ENCODE results near the gene TPM2. TPM values are rescaled to one million over a fixed set of nuclear protein-coding genes. Genes with fewer than 3 reads are reported as not detected.

Gene TPM2
- total and polyA plus RNA-seq, 10 of the 15 experiments (the other 5 are each of a cell fraction or from before 2014, with no cell fraction given): 0.11 to 9.3 (median 1.1) TPM

DNA sequence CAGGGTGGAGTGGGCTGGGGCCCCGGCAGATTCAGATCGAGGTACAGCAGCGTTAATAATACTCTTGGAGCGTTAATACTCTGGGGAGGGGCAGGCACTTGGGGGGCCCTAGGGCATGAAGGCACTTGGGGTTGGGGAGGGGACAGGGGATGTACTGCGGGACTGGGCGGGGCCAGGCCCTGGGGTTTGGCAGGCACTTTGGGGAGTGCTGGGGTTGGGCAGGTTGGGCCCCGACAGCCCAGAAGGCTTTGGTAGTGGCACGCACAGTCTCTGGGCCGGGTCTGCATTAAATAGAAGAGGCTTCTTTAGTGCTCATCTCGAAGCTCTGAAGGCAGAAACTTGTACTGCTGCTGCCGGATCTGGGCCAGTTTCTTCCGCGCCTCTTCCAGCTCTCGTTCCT, 7.8 kb upstream of the TPM2 start:
- FAIRE-seq (no peak), ATAC-seq (no peak), DNase-seq (ENCODE audit: low read depth, low spot score) (no peak)
- no peak overlapping the region for H2AFZ ChIP-seq (ENCODE audit: control insufficient read depth, low read depth, low read length)
- ChIA-PET SMC1A (ENCODE audit: uncharacterized antibody, unreplicated experiment) (interaction anchor here (0.9 to 5.1 kb wide), 8 partner anchors 9 to 129 kb away, joined by 4 to 65 read pairs (median 10); partner anchors contain the start of genes ARHGEF39, CCDC107, RMRP and SIT1), RAD21 (ENCODE audit: unreplicated experiment) (interaction anchor here (1.6 to 2.8 kb wide), 6 partner anchors 30 to 185 kb away, joined by 5 to 25 read pairs (median 11); no protein-coding TSS in a partner anchor), CTCF (interaction anchor here (0.9 to 15.2 kb wide), 26 partner anchors 9 to 197 kb away, joined by 3 to 227 read pairs (median 10); partner anchors contain the start of genes ARHGEF39, CCDC107, GBA2 and RGP1), POLR2A (interaction anchor here (1.2 to 2.2 kb wide), 4 partner anchors 10 to 37 kb away, joined by 3 to 8 read pairs (median 5); no protein-coding TSS in a partner anchor)
- 93% methylated on average over 13 of the region's 14 CpGs for WGBS (ENCODE audit: insufficient coverage, insufficient replicate concordance, low lambda C conversion rate, missing lambda C conversion rate)
- no peaks in the 10 kb centered on the region for H3K79me2 ChIP-seq (ENCODE audit: control insufficient read depth, insufficient read depth, low read length)
- H4K20me1 ChIP-seq (ENCODE audit: control insufficient read depth, insufficient read depth): no peaks in the 10 kb centered on the region
- H3K9me3 ChIP-seq (replicated peaks; ENCODE audit: control insufficient read depth, insufficient read depth, low read length): no peaks in the 10 kb centered on the region
- in situ Hi-C loops (cut with MboI): no loop called here
- intact Hi-C loops (cut with micrococcal nuclease; ENCODE audit: unreplicated experiment): no loop called here
- H3K4me3 ChIP-seq: no peak overlapping the region
- H3K27me3 ChIP-seq (replicated peaks in 1 of 2; ENCODE audit: control insufficient read depth in 2 of 2, insufficient read depth in 2 of 2, low read length in 1 of 2): no peaks in the 10 kb centered on the region
- no peak overlapping the region for H3K27ac ChIP-seq (ENCODE audit: control insufficient read depth, insufficient read depth)
- no peak overlapping the region for H3K4me2 ChIP-seq (ENCODE audit: control insufficient read depth, insufficient read depth)
- no peaks in the 10 kb centered on the region for H3K4me1 ChIP-seq (ENCODE audit: control insufficient read depth, insufficient read depth, low read length)
- peaks cover 35 to 52% of the 10 kb centered on the region in 2 experiments for H3K36me3 ChIP-seq (ENCODE audit: control insufficient read depth in 2 of 2, insufficient read depth in 2 of 2, low read length in 1 of 2)
- TSS peak; percentile 83 for BruUV-seq (replicated peaks)
- TF ChIP-seq RCOR1 (conservative IDR thresholded peaks at IDR 0.05; ENCODE audit: low read depth, low read length): no peak
- TF ChIP-seq, protein P1, sequence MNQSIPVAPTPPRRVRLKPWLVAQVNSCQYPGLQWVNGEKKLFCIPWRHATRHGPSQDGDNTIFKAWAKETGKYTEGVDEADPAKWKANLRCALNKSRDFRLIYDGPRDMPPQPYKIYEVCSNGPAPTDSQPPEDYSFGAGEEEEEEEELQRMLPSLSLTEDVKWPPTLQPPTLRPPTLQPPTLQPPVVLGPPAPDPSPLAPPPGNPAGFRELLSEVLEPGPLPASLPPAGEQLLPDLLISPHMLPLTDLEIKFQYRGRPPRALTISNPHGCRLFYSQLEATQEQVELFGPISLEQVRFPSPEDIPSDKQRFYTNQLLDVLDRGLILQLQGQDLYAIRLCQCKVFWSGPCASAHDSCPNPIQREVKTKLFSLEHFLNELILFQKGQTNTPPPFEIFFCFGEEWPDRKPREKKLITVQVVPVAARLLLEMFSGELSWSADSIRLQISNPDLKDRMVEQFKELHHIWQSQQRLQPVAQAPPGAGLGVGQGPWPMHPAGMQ (IDR thresholded peaks at IDR 0.05; ENCODE audit: borderline replicate concordance): no peak
- no peak for TF ChIP-seq NFYA (IDR thresholded peaks at IDR 0.05; ENCODE audit: borderline replicate concordance, low read depth, low read length)
- no peak for TF ChIP-seq MEF2B (IDR thresholded peaks at IDR 0.05; ENCODE audit: partially characterized antibody, poor library complexity, severe bottlenecking)
- no peak for TF ChIP-seq PAX5 (IDR thresholded peaks at IDR 0.05; ENCODE audit: borderline replicate concordance, low read depth, low read length)
- no peak for TF ChIP-seq ZNF207 (IDR thresholded peaks at IDR 0.05; ENCODE audit: borderline replicate concordance)
- TF ChIP-seq NR2C2 (IDR thresholded peaks at IDR 0.05; ENCODE audit: borderline replicate concordance, control insufficient read depth, insufficient read length, low read depth): no peak
- no peak for TF ChIP-seq HDGF (IDR thresholded peaks at IDR 0.05)
- TF ChIP-seq RUNX3 (IDR thresholded peaks at IDR 0.05; ENCODE audit: low read length): no peak
- TF ChIP-seq ZNF274 (IDR thresholded peaks at IDR 0.05; ENCODE audit: insufficient read depth, insufficient read length): no peak
- TF ChIP-seq POLR2AphosphoS2 (IDR thresholded peaks at IDR 0.05; ENCODE audit: low read depth, low read length): no peak
- TF ChIP-seq YY1 (IDR thresholded peaks at IDR 0.05; ENCODE audit: low read depth, low read length): no peak
- TF ChIP-seq KDM1A (IDR thresholded peaks at IDR 0.05; ENCODE audit: borderline replicate concordance): no peak
- no peak for TF ChIP-seq RELA (IDR thresholded peaks at IDR 0.05; ENCODE audit: borderline replicate concordance, partially characterized antibody)
- TF ChIP-seq TAF1 (IDR thresholded peaks at IDR 0.05; ENCODE audit: borderline replicate concordance, low read depth, low read length): no peak
- no peak overlapping the region for H3K9ac ChIP-seq (ENCODE audit: control insufficient read depth, insufficient read depth, low read length)
